ENCODE results near the gene MEG3. TPM values are rescaled to one million over a fixed set of nuclear protein-coding genes. Genes with fewer than 3 reads are reported as not detected.
A peak's percentile ranks its signal among the peaks of the same experiment; 100 is the strongest.

MEG3 gene
- total RNA-seq, 1 donor from 2014 or later: 0.18 TPM

- Mint-ChIP-seq H3K27ac (peak overlapping the region; percentile 43), H3K4me3 (no peak overlapping the region), H3K4me1 (peaks cover 47% of the 10 kb centered on the region), H3K27me3 (ENCODE audit: low read depth) (no peaks in the 10 kb centered on the region), H3K9me3 (no peaks in the 10 kb centered on the region), H3K36me3 (no peaks in the 10 kb centered on the region)
- DNase-seq (ENCODE audit: low spot score in 2 of 2, unreplicated experiment in 2 of 2): no peak
- TF ChIP-seq CTCF (IDR thresholded peaks at IDR 0.05; ENCODE audit: unreplicated experiment): no peak
Observed at GRCh38 chr14:100841066-100841760, 15.3 kb downstream of the MEG3 start.

GRCh38 chr14:100841761-100842403 lies 16.0 kb downstream of the MEG3 start:
- Mint-ChIP-seq H3K9me3 (no peaks in the 10 kb centered on the region), H3K36me3 (no peaks in the 10 kb centered on the region), H3K4me3 (no peak overlapping the region), H3K4me1 (peaks cover 47% of the 10 kb centered on the region), H3K27ac (peak overlapping the region; percentile 68), H3K27me3 (ENCODE audit: low read depth) (no peaks in the 10 kb centered on the region)
- no peak for TF ChIP-seq CTCF (IDR thresholded peaks at IDR 0.05; ENCODE audit: unreplicated experiment)
- no peak for DNase-seq (ENCODE audit: low spot score in 2 of 2, unreplicated experiment in 2 of 2)

- no peak for DNase-seq (ENCODE audit: low spot score in 2 of 2, unreplicated experiment in 2 of 2)
Observed at GRCh38 chr14:100842799-100843198, 16.9 kb downstream of the MEG3 start.

GRCh38 chr14:100844082-100844408 lies 18.1 kb downstream of the MEG3 start:
- Mint-ChIP-seq H3K4me1 (peaks cover 40% of the 10 kb centered on the region), H3K36me3 (no peaks in the 10 kb centered on the region), H3K27me3 (ENCODE audit: low read depth) (no peaks in the 10 kb centered on the region), H3K27ac (no peak overlapping the region), H3K4me3 (no peak overlapping the region), H3K9me3 (no peaks in the 10 kb centered on the region)
- TF ChIP-seq CTCF (IDR thresholded peaks at IDR 0.05; ENCODE audit: unreplicated experiment): no peak
- no peak for DNase-seq (ENCODE audit: low spot score in 2 of 2, unreplicated experiment in 2 of 2)

More at GRCh38 chr14:100842799-100843198, 16.9 kb downstream of the MEG3 start:
- H3K9me3 Mint-ChIP-seq: no peaks in the 10 kb centered on the region
- H3K27ac Mint-ChIP-seq: peak overlapping the region; percentile 70
- no peaks in the 10 kb centered on the region for H3K27me3 Mint-ChIP-seq (ENCODE audit: low read depth)
- H3K4me1 Mint-ChIP-seq: peaks cover 44% of the 10 kb centered on the region
- TF ChIP-seq CTCF (IDR thresholded peaks at IDR 0.05; ENCODE audit: unreplicated experiment): no peak
- no peak overlapping the region for H3K4me3 Mint-ChIP-seq
- no peaks in the 10 kb centered on the region for H3K36me3 Mint-ChIP-seq

GRCh38 chr14:100844421-100844820 lies 18.5 kb downstream of the MEG3 start:
- H3K27ac Mint-ChIP-seq: peak overlapping the region; percentile 17
- TF ChIP-seq CTCF (IDR thresholded peaks at IDR 0.05; ENCODE audit: unreplicated experiment): no peak
- no peaks in the 10 kb centered on the region for H3K9me3 Mint-ChIP-seq
- no peak overlapping the region for H3K4me3 Mint-ChIP-seq
- H3K4me1 Mint-ChIP-seq: peaks cover 36% of the 10 kb centered on the region
- no peaks in the 10 kb centered on the region for H3K36me3 Mint-ChIP-seq
- no peak for DNase-seq (ENCODE audit: low spot score in 2 of 2, unreplicated experiment in 2 of 2)
- no peaks in the 10 kb centered on the region for H3K27me3 Mint-ChIP-seq (ENCODE audit: low read depth)
